Stimulated activated CD4-positive, alpha-beta T cell treated with anti-CD3 and anti-CD28 coated beads, Interleukin-1b, Interleukin-23, amount 100 ng/mL, for 4 hours (primary cell): ENCODE measurements around the gene BMP7.
"Not testable (repeated sequence)": the region's sequence is repeated elsewhere in the genome, so short reads cannot be mapped to it uniquely, and the experiment has no call there.

ENCODE experiments used
- DNase-seq, 2 donors: peaks; one replicate each; pipeline ENCODE4 v3.0.0-alpha.2; 2020; ENCODE audit warnings: low read depth in 2 of 2

The BMP7 gene

DNA sequence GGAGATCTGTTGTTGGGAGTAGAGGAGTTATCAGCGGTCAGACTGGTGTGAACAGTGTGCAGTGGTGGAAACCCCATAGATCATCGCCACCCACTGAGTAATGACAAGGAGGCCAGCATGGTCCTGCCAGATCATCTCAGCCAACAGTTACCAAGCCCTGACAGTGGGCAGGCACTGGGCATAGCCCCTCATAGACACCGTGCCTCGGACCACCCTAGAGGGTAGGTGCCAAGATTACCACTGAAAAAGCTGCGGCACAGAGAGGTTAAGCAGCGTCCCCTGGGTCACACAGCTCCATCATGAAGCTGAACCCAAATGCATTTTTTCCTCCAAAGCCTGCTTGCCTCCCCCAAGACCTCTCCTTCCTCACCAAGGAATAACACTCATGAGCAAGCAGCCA, 21.5 kb upstream of the BMP7 start:
- no peak for DNase-seq

DNA sequence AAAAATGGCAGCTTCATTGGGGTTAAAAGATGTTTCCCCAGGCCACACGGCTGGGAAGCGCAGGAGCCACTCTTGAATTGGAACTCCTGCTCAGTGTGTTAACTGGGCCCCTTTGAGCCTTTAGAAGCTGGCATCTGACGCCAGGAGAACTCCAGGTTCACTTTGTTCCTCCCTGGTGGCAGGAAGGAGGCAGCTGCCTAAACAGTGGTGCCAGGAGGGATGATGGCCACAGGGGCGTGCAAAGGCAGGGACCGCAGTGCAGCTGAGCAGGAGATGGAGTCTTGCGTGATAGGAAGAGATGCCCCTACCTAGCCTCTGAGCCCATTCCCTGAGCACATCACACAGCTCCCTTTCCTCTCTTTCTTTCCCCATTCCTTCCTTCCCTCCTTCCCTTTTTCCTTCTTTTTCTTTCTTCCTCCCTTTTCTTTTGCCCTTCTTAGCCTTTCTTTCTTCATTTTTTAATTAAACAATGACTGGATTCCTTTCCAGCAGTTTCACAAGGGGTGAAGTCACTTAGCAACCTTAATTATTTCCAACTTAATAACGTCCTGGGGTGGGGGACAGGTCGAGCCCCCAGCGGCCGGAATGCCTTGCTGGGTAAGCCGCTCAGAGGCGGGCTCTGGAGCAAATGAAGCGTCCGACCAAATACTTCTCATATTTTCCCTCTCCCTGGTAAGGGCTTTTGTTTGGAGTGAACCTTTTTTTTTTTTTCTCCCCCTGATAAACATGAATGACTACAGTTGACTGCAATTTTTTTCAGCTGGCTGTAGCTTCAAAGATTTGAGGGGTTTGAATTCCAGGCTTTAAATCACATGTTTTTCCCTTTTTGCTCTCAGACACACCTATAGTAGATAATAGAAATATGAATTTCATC, 20.8 kb upstream of the BMP7 start:
- DNase-seq: no peak

GRCh38 chr20:57283860-57284259, 17.4 kb upstream of the BMP7 start:
- DNase-seq: no peak

DNA sequence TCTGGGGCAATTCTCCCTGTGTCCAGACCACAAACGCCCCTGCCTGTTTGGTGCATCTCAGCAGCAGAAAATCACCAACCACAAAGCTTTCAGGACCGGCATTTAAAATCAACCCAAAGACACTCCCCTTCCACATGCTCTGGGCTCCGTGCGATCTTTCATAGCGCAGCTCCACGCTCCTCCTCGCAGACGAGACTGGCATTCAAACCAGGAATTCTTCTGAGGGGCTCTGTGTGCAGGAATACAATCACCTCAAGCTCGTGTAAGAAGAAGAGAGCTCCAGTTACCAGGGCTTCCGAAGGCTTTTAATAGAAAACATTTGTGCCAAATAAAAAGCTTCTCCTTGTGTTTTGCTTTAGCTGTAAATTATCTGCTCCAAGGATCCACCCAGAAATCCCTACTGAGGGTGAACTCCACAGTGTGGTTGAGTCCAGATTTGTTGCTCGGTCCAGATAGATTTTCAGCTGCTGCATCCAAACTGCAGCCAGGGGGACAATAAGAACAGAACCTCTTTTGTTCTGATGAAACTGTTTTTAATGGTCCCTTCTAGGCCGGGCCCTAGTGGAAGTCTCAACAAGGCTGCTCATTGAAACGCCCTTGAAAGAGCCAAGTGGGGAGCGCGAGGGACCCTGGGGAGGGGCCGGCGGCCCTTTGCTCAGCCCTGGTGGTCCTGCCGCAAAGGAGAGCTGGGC, 16.4 kb upstream of the BMP7 start:
- DNase-seq: no peak

- DNase-seq: no peak
Measured at GRCh38 chr20:57281900-57282299, 15.5 kb upstream of the BMP7 start.

DNA sequence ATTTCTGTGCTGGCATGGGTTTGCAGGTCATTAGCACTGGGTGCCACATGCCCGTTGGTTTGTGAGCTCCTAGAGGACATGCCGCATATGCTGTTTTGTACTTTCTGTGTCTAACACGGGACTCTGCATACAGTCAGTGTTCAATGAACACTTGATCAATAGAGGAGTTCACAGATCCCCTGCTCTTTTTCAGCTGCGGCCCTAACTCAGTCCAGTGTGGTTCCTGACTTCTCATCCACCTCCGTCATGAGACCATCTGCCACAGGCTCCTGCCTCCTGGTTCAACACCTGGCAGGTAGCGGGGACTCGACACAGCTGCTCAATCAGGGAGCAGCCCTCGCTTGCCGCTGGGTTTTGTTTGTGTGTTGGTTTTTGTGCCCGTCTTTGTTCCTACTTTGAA, 13.8 kb upstream of the BMP7 start:
- no peak for DNase-seq

DNA sequence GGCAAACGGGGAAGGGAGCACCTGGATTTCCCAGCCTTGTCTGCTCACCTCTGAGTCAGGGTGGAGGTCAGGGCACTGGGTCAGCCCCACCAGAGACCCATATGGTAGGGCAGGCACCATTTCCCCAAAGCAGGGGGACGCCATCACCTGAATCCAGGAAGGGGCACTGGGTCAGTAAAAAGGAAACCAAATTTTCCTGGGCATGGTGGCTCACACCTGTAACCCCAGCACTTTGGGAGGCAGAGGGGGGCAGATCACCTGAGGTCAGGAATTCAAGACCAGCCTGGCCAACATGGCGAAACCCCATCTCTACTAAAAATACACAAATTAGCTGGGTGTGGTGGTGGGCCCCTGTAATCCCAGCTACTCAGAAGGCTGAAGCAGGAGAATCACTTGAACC, 13.1 kb upstream of the BMP7 start:
- not testable (repeated sequence) for DNase-seq

DNA sequence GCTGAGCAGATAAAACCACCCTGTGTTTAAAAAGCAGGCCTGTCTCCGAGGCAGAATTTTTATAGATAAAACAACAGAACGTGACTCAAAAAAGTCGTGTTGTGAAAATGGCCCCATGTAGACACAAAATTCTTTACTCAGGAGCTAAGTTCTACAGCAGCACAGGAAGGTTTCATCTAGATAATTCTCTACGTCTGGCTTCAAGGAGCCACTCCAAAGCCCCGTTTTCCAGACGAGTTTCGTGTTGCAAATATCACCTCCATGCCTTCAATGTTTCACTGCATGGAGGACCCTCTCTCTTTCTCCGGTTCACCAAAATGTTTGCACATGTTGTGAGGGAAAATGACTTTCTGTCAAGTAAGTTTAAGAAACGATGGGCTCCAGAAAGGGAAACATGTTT, 12.0 kb upstream of the BMP7 start:
- DNase-seq: no peak

GRCh38 chr20:57277398-57278105, 11.1 kb upstream of the BMP7 start:
- DNase-seq: no peak

- DNase-seq: no peak
Measured at GRCh38 chr20:57276221-57276620, 9.8 kb upstream of the BMP7 start.

GRCh38 chr20:57275813-57276212, 9.4 kb upstream of the BMP7 start:
- no peak for DNase-seq

DNA sequence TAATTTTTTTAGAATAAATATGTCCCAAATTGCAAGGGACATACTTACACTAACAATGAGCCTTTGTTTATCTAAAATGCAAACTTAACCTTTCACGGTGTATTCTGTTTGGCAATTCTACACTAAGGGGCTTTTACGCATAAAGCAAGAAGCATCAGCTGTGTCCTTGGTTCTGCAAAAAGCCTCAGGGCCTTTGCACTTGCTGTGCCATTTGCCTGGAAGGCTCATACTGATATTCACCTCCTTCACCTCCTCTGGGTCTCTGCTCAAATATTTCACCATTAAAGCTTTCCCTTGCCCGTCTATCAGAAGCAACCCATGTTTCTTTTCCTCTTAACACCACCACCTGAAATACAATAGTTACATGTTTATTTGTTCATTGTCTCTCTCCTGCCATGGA, 8.9 kb upstream of the BMP7 start:
- no peak for DNase-seq

- DNase-seq: no peak
Measured at GRCh38 chr20:57274846-57275245, 8.4 kb upstream of the BMP7 start.

DNA sequence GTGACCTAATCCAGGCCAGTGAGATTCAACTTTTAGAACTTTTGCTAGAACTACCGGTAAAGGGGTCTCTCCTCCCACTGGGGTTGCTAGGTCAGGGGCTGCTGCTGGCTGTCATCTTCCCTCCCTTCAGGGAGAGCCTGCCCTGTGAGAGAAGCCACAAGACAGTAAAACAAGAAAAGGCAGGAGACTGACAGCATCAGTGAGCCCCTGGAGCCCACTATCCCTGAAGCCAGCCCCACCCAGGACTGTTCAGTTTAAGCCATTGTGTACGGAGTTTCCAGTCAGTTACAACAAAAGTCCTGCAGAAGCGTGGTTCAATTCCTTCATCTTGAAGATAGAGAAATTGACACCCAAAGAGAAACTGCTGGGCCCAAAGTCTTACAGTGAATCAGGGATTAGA, 7.9 kb upstream of the BMP7 start:
- no peak for DNase-seq

DNA sequence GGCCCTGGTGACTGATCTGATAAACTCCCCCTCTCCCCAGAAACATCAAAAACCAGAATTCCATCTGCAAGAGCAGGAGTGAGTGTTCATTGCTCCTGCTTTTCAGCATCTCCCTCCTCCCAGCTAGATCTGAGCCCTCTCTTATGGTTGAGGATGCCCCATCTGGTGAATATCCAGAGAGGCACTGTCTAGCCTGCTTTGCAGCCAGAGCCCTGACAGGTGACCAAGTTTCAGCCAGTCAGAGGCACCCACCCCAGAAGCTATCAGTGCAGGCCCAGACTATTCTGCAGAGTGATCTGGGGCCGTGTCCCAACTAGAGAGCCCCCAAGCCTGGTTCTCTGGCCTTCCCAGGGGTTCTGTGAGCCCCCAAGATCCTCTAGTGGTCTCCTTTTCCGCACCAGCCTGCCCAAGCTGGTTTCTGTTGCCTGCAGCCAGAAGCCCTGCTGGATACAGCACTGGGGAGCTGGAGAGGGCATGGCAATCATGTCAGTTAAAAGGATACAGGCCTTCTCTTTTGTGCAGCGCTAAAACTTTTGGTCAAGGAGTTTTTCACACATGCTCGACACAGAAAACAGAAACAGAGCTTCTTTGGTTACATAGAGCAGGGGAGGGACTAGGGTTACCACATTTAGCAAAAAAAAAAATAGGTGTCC, 6.6 kb upstream of the BMP7 start:
- DNase-seq: no peak

DNA sequence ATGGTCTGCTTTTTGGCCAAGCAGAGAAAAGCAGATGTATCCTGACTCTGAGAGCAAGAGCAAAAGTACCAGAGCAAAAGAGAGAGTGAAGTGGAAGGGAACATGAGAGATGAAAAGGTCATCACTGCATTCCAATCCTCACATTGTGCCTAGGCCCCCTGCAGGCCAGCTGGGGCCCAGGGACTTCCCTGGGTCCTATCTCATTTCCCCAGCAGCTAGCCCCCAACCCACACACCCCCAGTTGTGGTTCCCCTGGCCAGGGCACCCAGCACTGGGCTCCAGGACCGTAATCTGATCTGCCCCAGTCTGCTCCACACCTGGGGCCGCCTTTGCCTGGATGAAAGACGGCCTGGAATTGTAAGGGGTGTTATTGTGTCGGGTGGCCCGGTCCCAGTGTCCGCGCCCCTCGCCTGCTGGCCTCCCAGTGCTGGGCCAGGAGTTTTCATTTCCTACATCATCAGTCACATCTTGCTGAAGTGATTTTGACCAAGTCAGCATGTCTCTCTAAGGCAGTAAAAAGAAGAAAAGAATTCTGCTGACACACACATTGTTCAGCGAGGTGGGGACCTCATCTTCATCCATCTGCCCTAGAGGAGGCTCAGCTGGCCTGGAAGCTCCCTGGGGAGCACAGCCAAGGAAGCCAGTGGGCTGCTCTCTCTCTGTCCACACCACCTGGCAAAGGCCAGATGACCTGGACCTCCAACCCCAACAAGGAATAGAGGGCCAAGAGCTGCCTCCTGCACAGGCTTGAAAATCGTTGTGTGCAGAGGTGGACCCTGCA, 4.0 kb upstream of the BMP7 start:
- DNase-seq: no peak

- no peak for DNase-seq
Measured at GRCh38 chr20:57269148-57269984, 2.9 kb upstream of the BMP7 start.

GRCh38 chr20:57268399-57269076, 2.1 kb upstream of the BMP7 start:
- DNase-seq: no peak

DNA sequence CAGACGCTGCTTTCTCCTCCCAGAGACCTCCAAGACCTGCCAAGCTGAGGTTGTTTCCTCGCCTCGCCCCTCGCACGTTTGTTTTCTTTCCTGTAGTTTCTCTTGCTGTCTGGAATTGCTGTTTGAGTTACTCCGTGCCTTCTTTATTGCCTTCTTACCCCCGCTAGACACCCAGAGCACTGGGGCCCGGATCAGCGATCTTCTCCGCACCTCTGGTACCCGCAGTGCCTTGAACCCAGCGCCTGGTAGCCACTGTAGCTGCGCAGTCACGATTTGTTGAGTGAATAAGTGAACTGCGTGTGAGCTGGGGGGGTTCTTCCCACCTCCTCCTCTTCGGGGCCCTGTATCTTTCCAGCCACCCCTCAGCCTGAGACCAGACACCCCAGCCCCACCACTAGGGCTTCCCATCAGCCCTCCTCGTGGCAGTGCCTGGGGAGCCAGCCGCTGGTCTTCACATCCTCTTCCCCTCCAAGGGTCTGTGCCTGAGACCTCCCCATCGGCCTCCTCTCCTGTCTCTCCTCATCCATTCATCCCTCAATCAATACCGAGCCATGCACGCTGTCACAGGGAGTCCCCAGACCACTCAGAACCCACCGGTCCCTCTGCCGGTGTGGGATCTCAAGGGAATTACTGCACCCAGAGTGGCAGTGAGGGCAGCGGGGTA, 849 bp upstream of the BMP7 start:
- DNase-seq: no peak

- no peak for DNase-seq
Measured at GRCh38 chr20:57265997-57266290, 497 bp downstream of the BMP7 start.
